Left hindlimb (tissue), 1 donor: ENCODE results near the gene PDPK1.
"Not testable (repeated sequence)": the region's sequence is repeated elsewhere in the genome, so short reads cannot be mapped to it uniquely, and the experiment has no call there.

Source experiments
- DNase-seq: peaks from one replicate; pipeline ENCODE4 v3.0.0-alpha.2; 2018

PDPK1 gene

DNA sequence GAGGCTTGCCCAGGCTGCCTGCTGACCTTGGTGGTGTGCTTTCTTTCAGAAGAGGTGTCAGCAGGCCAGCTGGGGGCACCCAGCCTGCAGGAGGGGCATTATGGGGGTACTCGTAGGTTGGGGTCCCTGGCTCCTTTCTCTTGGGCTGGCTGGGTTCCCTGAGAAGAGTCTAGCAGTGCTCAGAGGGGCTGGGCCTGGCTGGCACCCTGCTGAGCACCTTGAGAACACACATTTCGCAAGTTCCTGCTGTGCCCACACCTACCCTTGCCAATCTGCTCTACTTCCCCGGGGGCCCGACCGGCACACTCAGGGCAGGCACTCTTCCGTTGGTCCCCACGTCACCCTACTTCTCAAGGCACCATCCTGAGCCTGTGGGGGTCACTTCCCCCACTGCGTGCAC is 11.7 kb upstream of the PDPK1 start:
- DNase-seq: peak; percentile 34

DNA sequence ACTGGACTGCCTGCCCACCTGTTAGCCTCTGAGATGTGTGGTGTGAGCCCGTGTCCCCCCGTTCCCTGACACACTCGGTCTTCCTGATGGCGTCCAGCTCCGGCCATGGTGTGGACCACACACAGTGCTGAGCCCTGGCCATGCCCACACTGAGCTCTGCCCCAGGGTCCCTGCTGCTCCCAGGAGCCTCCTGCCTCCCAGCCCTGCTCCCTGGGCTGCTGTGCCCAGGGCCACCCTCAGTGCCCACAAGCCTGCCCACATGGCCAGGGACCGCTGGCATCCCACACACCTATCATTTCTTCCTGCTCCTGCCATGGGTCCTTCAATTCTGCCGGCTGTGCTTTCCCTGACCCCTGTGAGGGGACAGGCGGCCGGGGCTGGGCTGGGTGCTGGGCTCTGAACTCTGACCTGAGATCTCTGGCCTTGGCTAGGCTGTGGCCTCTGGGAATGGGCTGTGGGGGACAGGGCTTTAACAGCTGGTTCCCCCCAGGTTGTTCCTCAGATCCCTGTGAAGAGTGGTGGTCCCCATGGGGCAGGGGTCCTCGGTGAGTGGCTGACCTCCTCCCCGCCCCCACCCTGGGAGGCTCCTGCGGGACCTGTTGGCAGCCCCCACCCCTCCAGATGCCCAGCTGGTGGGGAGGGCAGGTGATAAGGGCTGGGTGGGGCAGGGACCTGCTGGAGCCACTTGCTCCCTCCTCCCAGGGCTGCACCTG is 10.6 kb upstream of the PDPK1 start:
- DNase-seq: peak; percentile 27

DNA sequence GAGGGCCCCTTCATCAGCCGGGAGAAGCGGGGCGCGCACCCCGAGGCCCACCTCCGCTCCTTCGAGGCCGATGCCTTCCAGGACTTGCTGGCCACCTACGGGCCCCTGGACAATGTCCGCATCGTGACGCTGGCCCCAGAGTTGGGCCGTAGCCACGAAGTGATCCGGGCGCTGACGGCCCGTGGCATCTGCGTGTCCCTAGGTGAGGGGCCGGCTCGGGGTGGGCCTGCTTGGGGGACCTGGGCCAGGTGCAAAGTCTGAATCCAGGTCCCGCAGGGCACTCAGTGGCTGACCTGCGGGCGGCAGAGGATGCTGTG is 10.1 kb upstream of the PDPK1 start:
- no peak for DNase-seq

DNA sequence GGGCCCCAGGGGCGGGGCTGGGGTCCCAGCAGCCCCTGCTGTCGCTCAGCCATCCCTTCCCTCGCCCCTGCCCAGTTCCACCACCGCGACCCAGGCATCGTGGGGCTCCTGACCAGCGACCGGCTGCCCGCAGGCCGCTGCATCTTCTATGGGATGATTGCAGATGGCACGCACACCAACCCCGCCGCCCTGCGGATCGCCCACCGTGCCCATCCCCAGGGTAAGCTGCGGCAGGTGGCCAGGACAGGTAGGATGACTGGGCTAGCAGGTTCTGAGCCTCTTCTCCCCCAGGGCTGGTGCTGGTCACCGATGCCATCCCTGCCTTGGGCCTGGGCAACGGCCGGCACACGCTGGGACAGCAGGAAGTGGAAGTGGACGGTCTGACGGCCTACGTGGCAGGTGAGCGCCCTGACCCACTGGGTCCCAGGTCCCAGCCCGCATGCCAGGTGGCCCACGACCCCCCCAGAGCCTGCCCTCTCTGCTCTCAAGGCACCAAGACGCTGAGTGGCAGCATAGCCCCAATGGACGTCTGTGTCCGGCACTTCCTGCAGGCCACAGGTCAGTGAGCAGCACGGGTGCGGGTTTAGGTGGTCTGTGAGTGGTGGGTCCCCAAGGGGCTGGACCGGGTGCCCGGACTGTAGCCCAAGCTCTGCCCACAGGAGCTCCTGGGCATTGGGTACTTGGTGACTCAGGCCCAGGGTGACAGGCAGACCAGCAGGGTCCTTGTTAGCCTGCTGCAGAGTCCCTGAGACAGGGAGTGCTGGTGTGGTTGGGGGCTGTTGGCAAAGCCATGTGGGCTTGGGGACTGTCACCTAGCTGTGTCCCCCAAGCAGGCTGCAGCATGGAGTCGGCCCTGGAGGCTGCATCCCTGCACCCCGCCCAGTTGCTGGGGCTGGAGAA is 9.4 kb upstream of the PDPK1 start:
- peak; percentile 25 for DNase-seq

DNA sequence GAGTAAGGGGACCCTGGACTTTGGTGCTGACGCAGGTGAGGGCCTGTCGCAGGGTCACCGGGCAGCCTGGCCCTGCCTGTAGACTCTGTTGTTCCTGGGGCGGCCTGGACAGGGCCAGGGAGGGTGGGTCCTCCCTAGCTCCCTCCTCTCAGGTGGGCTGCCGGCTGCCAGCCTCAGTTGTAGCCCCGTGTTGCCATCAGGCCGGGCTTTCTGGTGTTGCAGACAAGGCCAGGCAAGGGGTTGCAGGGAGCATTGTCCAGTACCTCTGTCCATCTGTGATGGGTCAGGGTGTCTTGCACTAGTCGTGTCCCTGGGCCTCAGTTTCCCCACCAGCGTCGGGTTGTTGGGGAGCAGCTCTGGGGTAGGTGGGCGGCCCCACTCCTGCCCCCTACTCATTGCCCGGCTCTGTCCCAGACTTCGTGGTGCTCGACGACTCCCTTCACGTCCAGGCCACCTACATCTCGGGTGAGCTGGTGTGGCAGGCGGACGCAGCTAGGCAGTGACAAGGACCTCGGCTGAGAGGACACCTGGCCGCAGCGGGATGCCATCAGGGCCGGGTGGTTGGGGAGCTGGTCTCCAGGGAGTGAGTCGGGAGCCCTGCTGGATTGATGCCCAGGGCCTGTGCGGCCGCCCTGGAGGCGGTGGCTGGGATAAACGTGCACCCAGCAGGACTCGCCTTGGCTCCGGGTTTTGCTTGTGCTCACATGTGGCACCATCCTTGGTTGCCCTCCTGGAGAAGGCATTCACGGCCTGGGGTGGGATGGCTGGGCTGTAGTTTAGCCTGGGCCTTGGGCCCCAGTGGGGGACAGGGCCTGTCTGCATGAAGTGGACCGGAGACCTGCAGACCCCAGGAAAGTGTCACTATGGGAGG is 8.5 kb upstream of the PDPK1 start:
- no peak for DNase-seq

DNA sequence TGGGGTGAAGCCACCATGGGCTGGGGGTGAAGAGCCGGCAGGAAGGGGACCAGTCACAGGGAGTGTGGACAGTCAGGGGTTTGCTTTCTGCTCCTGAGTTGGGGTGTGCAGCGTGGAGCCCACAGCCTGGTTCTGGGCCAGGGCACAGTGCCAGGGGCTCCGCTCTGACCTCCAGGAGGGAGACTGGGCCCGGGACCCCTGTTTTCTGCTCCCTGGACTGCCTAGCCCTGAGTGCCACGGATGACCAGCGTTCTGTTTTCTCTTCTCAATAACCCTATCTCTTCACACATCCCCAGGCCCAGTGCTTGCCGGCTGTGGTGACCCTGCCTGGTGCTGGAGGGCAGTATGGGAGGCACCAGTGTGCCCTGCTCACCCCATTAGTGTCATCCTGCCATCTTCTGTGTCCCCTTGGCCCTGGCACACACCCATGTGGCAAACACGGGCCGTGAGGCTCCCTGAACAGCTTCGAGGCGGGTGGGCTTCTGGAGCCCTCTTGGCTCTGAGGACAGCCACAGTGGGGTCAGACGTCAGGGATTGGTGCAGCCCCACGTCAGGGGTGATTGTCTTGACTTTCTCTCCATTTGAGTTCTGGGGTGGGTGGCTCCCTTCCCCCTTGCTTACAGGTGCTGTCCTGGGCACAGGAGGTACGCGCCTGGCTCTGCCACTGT is 7.7 kb upstream of the PDPK1 start:
- no peak for DNase-seq

DNA sequence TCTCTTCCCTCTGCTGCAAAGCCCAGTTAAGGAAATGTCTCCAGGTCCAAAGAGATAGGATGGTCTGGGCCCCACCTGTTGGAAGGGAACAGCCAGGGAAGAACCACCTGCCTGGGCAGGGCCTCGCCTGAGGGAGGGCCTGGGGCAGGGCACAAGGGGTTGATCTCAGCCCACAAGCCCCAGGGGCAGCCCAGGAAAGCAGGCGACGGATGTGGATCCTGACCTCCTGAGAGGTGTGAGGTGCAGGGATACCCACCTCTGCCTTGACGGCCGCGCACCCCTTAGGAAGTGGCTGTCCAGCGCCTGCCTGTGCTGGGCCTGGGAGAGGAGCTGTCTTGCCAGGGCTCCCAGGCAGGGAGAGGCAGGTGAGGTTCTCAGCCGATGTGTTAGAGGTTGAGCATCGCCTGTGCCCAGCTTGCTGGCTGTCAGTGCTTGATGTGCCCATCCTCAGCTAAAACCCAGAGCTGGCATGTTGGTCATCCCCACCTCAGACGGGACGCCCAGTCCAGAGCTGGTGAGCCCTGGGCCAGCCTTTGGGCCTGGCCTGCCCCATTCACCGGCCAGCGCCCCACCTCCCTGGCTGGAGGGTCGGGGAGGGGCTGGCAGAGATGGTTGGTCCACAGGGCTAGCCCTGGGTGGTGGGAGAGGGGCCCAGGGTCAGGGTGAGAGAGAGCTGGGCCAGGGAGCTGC is 7.0 kb upstream of the PDPK1 start:
- no peak for DNase-seq

DNA sequence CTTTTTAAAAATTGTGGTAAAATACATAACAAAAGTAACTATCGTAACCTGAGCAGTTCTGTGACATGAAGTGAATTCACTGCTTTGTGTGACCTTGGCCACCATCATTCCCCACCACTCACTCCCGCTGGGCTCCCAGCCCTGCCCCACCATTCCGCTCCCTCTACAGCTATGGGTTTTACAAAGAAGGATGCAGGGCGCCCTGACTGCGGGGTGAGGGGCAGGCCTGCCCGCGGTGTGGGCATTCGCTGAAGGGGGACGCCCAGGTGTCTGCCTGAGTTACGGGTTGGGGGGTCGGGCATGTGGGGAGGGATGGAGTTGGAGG is 6.5 kb upstream of the PDPK1 start, which contains the start of gene CEMP1:
Gene CEMP1 (minus strand): TSS at position 38 of the 325 bp plus-strand sequence. CDS start 335 bp downstream, outside the sequence.
- no peak for DNase-seq

DNA sequence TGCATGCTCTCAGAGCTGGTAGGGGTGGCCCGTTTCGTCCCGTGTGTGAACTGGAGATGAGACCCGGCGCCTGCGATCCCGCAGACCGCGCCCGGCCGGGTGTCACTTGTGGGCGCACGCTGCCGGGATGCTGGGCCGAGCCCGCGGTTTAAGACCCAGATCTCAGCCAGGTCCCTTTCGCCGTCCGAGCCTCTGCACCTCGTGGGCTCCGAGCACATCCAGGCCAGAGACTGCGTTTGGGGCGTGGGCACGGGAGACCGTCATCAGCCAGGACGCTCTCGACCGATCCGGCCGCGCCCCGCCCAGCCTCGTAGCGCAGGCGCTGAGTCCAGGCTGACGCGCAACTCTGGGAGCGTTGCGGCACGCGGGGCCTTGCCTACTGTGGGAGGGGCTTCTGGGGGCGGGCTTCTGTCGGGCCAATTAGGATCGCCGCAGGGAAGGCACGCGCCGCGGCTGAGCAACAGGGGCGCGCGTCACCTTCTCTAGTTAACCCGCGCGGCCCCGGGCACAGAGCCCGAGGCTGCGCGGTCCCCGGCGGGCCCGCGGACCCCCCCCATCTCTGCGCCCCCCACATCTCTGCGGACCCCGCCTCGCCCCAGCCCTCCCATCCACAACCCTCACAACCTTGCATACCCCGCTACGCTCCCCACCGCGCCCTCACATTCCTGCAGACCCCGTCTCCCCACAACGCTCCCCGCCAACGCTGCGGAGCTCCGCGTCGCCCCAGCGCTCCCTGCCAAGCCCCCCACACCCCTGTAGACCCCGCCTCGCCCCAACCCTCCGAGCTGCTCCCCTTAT is 5.9 kb upstream of the PDPK1 start:
- DNase-seq: peak; percentile 98

DNA sequence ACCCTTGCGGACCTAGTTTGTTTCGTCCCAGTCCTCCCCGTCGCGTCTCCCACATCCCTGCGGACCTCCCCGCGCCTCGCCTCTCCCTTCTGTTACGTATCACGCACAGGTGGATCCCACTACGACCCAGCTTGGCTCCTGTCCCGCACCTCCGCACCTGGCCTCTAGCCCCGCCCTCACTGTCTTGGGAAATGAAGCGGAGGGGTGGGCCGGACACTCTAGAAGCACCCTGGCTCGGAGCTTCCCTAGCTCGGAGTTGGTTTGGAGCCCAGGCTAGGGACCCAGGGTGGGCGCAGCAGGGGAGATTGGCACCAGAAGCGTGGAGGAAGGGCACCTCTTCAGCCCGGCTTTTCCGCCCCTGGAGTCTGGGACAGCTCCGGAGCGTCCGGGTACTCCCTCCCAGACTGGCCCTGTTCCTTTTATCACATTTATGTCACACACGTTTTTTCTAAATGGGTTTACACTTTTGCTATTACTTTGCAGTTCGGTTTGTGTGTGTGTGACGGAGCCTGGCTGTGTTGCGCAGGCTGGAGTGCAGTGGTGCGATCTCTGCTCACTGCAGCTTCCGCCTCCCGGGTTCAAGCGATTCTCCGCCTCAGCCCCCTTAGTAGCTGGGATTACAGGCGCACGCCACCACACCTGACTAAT is 5.2 kb upstream of the PDPK1 start:
- DNase-seq: peak; percentile 53

DNA sequence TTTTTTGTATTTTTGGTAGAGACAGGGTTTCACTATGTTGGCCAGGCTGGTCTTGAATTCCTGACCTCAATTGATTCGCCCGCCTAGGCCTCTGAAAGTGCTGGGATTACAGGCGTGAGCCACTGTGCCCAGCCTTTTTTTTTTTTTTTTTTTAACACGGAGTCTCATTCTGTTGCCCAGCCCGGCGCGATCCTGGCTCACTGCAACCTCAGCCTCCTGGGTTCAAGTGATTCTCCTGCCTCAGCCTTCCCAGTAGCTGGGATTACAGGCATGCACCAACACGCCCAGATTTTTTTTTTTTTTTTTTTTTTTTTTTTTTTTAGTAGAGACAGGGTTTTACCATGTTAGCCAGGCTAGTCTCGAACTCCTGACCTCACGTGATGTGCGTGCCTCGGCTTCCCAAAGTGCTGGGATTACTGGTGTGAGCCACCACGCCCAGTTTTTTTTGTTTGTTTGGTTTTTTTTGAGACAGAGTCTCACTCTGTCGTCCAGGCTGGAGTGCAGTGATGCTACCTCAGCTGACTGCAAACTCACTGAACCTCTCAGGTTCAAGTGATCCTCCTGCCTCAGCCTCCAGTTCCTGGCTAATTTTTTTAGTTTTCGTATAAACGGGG is 4.6 kb upstream of the PDPK1 start:
- not testable (repeated sequence) for DNase-seq

DNA sequence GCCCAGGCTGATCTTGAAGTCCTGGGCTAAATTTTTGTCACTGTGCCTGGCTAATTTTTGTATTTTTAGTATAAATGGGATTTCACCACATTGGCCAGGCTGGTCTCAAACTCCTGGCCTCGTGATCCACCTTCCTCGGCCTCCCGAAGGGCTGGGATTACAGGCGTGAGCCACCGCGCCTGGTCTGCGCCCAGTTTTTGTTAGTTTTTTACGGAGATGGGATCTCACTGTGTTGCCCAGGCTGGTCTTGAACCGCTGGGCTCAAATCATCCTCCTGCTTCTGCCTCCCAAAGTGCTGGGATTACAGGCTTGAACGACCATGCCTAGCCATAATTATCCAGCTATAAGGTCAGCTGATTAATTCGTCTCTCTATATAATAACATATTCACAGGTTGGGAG is 3.9 kb upstream of the PDPK1 start:
- no peak for DNase-seq

DNA sequence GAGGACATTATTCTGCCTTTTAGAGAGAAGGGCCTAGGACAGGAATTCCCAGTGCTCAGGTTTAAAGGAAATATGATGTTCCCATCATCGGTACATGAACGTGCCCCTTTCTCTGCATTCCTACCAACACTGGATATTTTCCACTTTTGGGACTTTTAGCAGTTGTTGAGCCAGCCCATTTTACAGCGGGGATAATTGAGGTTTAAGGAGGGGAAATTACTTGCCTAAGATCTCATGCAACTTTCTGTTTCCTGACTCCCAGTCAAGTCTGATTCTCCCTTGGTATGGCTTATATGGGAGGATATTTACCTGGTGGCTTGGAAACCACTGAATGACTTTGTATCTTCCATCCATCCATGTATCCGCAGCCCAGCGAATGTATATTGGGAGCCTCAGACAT is 3.5 kb upstream of the PDPK1 start:
- DNase-seq: not testable (repeated sequence)

DNA sequence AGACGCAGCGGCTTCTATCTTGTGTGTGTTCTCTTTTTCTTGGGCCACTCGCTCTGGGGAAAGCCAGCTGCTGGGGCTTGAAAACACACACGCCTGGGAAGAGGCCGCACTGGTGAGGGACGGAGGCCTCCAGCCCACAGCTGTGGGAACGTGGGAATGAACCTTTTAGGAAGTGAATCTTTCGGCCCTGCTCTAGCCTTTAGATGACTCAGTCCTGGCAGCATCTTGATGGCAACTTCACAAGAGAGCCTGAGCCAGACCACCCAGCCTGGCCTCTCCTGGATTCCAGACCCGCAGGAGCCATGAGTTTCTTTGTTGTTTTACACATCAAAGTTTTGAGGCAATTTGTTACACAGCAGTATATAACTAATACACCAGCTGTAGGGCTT is 2.2 kb upstream of the PDPK1 start:
- no peak for DNase-seq

DNA sequence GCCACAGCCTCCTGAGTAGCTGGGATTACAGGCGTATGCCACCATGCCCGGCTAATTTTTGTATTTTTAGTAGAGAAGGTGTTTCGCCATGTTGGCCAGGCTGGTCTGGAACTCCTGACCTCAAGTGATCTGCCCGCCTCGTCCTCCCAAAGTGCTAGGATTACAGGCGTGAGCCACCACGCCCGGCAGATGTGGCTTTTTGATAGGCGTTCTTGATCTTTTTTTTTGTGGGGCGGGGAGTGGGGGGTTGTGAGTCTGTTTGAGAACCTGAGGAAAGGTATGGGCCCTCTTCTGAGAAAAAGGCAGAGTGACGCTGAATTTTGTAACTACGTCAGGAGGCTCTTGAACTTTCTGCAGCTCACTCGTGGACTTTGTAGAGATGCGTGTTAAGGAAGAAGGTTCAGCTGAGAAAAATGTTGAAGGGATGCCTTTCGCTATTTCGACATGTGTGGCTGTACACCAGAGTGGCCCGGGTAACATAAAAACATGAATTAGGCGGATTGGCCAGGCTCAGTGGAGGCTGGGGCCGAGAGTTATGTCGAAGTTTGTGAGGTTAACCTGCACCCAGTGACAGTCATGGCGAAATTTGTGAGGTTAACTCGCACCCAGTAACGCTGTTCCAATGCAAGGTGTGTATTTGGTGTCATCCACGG is 1.5 kb downstream of the PDPK1 start:
- not testable (repeated sequence) for DNase-seq

DNA sequence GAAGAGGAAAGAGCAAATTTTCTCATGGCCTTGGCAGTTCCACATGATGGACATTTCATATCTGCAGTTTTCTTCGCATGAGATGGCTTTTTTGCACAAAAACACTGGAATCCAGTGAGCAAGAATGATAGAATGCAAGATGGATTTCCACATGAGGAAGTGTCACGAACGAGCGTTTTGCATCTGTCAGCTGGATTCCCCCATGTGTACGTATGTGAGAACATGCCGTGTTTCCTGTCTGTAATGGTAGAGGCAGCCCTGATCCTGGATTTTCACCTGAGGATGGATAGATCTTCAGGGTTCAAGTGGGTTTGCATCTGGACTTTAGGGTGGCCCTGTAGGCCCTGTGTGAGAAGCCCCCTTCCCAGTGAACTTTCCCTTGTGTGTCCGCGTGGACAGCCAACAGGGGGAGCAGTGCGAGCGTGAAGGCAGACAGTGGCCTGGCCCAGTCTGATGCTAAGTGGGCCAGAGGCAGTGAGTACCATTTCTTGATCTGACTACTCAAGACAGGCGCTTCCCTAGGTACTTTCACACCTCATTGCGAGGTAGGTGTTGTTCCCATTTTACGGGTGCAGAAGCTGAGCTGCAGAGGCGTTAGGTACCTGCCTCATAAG is 2.1 kb downstream of the PDPK1 start:
- DNase-seq: not testable (repeated sequence)

DNA sequence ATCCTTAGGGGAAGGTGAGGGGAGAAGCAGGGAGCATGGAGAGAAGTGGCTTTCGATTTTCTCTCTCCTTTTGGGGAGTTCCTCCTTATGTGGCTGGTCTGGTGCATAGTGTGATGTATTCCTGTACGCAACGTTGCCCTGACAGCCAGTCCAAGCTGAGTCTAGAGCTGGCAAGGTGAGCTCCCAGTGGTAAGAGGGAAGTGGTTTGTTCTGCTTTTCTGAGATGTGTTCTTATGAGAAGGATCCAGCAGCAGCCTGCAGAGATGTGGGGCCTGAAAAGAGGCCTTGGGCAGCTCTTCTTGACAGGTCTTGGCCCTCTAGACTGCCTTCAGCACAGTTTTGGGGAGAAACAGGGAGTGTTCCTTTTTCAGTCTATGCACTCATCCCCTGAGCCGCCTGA is 3.1 kb downstream of the PDPK1 start:
- DNase-seq: not testable (repeated sequence)

DNA sequence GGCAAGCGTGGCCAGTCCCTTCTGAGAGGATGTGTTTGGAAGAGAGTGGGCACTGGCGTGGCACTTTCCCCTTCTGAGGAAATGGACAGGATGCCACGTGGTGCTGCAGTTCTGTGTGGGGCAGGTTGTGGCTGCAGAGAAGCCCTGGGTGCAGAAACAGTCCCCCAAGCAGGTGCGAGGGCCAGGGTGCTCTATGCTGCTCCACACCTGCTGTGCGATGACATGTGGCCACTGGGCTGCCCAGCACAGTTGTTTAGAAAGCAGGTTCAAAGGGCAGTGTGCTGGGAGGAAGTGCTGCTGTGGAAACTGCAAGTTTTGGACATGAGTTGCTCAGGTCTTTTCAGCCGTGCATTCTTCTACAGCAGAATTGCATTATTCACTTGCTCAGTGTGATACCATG is 3.6 kb downstream of the PDPK1 start:
- DNase-seq: peak; percentile 20

DNA sequence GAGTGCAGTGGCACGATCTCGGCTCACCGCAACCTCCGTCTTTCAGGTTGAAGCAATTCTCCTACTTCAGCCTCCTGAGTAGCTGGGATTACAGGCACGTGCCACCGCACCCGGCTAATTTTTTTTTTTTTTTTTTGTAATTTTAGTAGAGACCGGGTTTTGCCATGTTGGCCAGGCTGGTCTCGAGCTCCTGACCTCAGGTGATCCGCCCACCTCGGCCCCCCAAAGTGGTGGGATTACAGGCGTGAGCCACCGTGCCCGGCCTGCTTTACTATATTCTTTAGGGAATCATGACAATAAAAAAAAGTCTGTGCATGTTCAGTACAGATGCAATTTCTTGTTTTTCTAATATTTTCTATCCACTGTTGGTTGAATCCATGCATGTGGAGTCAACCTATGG is 6.0 kb downstream of the PDPK1 start:
- not testable (repeated sequence) for DNase-seq
